Raji (cell line): Measurements from ENCODE around the gene TRAPPC10.

ENCODE experiments used
- POLR2A ChIP-seq: IDR thresholded peaks from 2 replicates; pipeline ENCODE4 v1.6.1; 2011; ENCODE audit warnings: low read depth, low read length, control low read depth; ENCODE audit not compliant: insufficient read depth

Gene TRAPPC10

GRCh38 chr21:43976661-43977060 lies 35.4 kb upstream of the TRAPPC10 start:
- TF ChIP-seq POLR2A, result no peak

DNA sequence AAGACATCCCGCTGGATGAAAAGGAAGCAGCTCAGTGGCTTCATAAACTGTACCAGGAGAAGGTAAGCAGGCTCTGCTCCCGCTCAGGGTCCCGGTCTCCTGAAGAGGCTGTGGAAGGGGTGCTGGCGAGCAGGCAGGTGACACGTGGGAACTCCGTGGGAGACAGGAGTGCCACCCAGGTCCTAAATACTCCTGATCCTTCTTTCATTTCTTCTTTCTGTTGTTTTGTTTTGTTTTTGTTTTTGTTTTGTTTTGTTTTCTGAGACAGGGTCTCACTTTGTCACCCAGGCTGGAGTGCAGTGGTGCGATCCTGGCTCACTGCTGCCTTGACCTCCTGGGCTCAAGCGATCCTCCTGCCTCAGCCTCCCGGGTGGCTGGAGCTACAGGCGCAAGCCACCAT lies 34.0 kb upstream of the TRAPPC10 start:
- no peak for TF ChIP-seq POLR2A

DNA sequence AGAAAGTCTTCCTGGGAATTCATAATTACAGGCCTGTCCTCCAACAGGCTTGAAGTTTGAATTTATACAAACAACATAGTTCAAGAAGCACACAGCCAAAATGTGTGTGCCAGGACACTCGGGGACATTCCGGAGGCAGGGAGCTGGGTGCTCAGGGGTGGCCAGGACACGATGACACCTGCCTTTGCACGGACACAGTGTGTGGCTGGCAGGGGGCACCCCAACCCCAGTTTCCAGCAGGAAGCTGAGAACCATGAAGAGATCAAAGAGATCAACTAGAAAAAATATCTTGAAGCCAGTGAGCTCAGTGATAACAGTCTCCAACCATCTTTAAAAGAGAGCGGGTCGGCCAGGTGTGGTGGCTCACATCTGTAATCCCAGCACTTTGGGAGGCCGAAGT lies 32.5 kb upstream of the TRAPPC10 start:
- no peak for TF ChIP-seq POLR2A

DNA sequence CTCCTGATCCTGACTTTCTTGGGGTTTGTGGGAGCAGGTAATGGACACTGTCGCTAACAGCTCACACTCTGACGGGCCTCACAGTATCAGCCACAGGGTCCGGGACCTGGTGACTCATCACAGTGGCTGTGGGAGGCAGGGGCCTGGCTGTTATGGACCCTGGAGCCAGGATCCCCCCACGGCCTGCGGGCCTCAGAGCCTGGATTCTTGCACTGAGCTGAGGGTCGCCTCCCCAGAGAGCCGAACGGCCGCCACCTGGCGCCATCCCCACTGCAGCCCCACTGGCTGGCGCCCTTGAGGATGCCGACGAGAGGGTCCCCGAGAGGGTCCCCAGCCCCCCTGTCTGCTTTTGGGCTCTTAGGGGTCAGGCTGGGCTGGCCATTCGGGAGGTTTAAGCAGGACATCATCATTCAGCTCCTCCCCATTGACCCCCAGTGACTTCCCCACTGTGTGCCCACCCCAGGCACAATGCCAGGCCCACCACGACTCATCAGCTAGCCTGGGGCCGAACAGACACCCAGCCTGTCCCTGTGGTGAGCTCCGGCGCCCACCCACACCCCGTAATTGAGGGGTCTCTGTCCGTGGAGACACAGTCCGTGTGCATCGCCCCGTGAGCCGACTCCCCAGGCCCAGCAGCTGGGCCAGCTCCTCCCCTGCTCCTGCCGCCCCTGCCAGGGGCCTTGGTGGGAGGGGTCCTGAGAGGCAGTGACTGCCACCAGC lies 30.8 kb upstream of the TRAPPC10 start:
- no peak for TF ChIP-seq POLR2A

- TF ChIP-seq POLR2A, result no peak
These were observed 30.3 kb upstream of the TRAPPC10 start for GRCh38 chr21:43981871-43982210.

GRCh38 chr21:43982489-43983078 lies 29.5 kb upstream of the TRAPPC10 start:
- TF ChIP-seq POLR2A, result no peak

- no peak for TF ChIP-seq POLR2A
These were observed 28.7 kb upstream of the TRAPPC10 start for GRCh38 chr21:43983390-43983789.

DNA sequence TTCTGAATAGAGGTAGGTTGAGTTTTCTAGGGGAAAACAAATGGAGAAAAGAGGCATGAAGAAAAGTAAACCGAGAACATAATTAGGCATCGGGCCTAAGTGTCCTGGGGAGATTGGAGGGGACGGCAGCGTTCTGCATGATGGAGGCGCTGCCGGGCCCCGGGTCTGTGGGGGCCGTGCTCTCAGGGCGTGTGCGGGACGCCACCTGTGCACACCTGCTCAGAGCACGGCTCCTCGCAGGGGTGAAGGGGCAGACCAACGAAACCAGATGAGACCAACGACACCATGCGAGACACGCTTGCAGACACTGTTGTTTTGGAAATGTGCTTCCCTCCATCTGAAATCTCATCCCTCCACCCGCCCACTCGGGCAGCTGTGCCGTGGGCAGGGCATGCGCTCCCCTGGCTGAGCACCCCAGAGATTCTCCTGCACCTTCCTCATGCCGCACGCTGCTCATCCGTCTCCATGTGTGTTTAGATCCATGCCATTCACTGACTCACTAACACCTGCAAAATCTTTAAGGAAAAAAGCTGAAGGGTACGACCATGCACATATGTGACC lies 28.2 kb upstream of the TRAPPC10 start:
- no peak for TF ChIP-seq POLR2A

DNA sequence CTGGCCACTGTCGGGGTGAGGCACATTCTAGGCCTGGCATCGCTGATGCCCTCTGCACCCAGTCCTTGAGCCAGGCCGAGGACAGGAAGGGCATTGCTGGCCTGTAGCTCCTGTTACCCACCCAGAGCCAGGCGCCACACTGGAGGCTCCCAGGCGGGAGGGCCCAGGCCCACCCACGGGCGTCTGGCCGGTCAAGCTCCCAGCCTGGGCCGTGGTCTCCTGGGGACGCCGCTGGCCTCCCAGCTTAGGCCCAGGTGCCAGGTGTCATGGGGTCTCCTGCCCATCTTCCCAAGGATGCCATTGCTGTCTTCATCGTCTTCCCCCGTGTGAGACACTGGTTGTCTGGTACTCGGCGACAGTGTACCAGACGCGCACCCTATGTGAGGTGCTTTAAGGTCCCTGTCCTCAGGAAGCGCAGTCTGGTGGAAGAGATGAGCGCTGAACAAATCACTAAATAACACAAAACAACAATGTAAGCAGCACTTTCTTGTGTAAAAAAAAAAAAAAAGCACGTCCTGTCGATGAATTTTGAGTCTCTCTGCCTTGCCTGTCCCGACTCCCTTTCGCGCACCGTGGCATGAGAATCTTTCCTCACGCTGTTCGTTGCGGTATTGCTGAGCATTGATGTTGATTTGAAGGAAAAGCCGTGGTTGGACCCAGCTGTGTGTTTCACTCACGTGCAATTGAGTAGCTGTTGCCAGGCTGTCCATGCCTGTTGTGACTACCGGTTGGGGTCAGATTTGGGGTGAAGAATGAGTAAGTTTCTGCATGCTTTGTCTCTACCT lies 27.0 kb upstream of the TRAPPC10 start:
- no peak for TF ChIP-seq POLR2A

- no peak for TF ChIP-seq POLR2A
These were observed 26.3 kb upstream of the TRAPPC10 start for GRCh38 chr21:43985690-43986251.

- TF ChIP-seq POLR2A, result no peak
These were observed 25.3 kb upstream of the TRAPPC10 start for GRCh38 chr21:43986544-43987451.

GRCh38 chr21:43987509-43987908 lies 24.6 kb upstream of the TRAPPC10 start:
- no peak for TF ChIP-seq POLR2A

DNA sequence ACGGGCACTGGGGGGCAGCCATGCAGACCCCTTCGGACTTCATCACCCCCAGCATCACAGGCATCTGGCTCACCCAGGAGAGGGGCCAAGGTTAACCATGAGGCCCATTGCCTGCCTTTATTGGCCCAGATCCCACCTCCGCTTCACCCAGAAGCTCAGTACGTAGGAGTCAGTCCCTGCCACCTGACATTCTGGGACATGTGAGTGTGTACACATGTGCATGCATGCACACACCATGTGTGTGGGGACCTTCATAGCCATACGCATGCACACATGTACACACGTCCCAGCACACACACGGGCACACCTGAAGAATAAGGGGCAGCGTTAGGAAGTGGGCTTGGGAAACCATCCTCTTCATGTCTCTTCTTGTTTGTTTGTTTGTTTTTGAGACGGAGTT lies 24.1 kb upstream of the TRAPPC10 start:
- TF ChIP-seq POLR2A, result no peak

GRCh38 chr21:43988506-43989230 lies 23.4 kb upstream of the TRAPPC10 start:
- no peak for TF ChIP-seq POLR2A
